8988T (cell line): ENCODE measurements around the gene PCDHA1.
"Not testable (repeated sequence)": the region's sequence is repeated elsewhere in the genome, so short reads cannot be mapped to it uniquely, and the experiment has no call there.

ENCODE experiments used
- DNase-seq: peaks from one replicate; pipeline ENCODE4 v3.0.0; 2011

The PCDHA1 gene

GRCh38 chr5:140808889-140809291 is 22.9 kb downstream of the PCDHA1 start:
- DNase-seq = no peak

GRCh38 chr5:140821375-140822280 is 35.7 kb downstream of the PCDHA1 start, which contains the start of gene PCDHA5:
TSS of gene PCDHA5 (plus strand) at chr5:140821613.
- DNase-seq = peak; percentile 46

- no peak for DNase-seq
These were observed 36.3 kb downstream of the PCDHA1 start for GRCh38 chr5:140822281-140822629.

GRCh38 chr5:140822969-140823368 is 37.0 kb downstream of the PCDHA1 start:
- not testable (repeated sequence) for DNase-seq

- no peak for DNase-seq
These were observed 37.5 kb downstream of the PCDHA1 start for GRCh38 chr5:140823475-140823874.

- DNase-seq = no peak
These were observed 41.9 kb downstream of the PCDHA1 start, which contains the start of gene PCDHA6 for GRCh38 chr5:140827704-140828361. TSS of gene PCDHA6 (plus strand) at chr5:140827960. CDS start at chr5:140828092, 132 bp downstream.

GRCh38 chr5:140828362-140828737 is 42.4 kb downstream of the PCDHA1 start:
- DNase-seq = no peak

GRCh38 chr5:140829511-140830501 is 43.9 kb downstream of the PCDHA1 start:
- DNase-seq = not testable (repeated sequence)

GRCh38 chr5:140833993-140834392 is 48.1 kb downstream of the PCDHA1 start, which contains the start of gene PCDHA7:
TSS of gene PCDHA7 (plus strand) at chr5:140834269. CDS start at chr5:140834384, 115 bp downstream.
- DNase-seq = no peak

- not testable (repeated sequence) for DNase-seq
These were observed 48.6 kb downstream of the PCDHA1 start for GRCh38 chr5:140834439-140835008.

- DNase-seq = no peak
These were observed 49.9 kb downstream of the PCDHA1 start for GRCh38 chr5:140835622-140836510.

- DNase-seq = peak; percentile 62
These were observed 55.3 kb downstream of the PCDHA1 start, which contains the start of gene PCDHA8 for GRCh38 chr5:140840978-140841962. TSS of gene PCDHA8 (plus strand) at chr5:140841187. CDS start at chr5:140841322, 135 bp downstream.

- no peak for DNase-seq
These were observed 57.1 kb downstream of the PCDHA1 start for GRCh38 chr5:140842798-140843733.

- DNase-seq = not testable (repeated sequence)
These were observed 62.5 kb downstream of the PCDHA1 start, which contains the start of gene PCDHA9 for GRCh38 chr5:140848139-140849102. TSS of gene PCDHA9 (plus strand) at chr5:140848382. CDS start at chr5:140848496, 114 bp downstream.

GRCh38 chr5:140849831-140850634 is 64.1 kb downstream of the PCDHA1 start:
- DNase-seq = not testable (repeated sequence)
